ENCODE results near the gene C2orf92.

Gene C2orf92

DNA sequence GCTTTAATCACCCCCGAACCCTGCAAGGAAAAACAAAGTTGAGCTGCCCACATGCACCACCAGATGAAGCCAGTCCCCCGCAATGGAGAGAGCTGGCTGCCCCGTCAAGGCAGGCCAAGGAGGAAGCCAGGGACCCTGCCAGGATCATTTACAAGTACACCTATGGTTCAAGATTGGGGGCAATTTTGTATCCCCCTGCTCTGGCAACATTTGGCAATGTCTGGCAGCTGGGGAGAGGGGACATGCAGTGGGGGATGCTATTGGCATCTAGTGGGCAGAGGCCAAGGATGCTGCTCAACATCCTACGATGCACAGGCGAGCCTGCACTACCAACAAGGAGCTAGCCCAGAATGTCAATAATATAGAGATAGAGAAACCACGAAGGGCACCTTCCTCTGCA lies 7.6 kb upstream of the C2orf92 start (continued):
- TF ChIP-seq BACH2 (CRISPR knock-in tag; IDR thresholded peaks at IDR 0.05; ENCODE audit: borderline replicate concordance): no peak
- no peak for TF ChIP-seq TOX (CRISPR knock-in tag; IDR thresholded peaks at IDR 0.05; ENCODE audit: borderline replicate concordance)

GRCh38 chr2:97662386-97662894 lies 7.1 kb upstream of the C2orf92 start:
- no peak for TF ChIP-seq BACH2 (CRISPR knock-in tag; IDR thresholded peaks at IDR 0.05; ENCODE audit: borderline replicate concordance)
- TF ChIP-seq, protein P1, sequence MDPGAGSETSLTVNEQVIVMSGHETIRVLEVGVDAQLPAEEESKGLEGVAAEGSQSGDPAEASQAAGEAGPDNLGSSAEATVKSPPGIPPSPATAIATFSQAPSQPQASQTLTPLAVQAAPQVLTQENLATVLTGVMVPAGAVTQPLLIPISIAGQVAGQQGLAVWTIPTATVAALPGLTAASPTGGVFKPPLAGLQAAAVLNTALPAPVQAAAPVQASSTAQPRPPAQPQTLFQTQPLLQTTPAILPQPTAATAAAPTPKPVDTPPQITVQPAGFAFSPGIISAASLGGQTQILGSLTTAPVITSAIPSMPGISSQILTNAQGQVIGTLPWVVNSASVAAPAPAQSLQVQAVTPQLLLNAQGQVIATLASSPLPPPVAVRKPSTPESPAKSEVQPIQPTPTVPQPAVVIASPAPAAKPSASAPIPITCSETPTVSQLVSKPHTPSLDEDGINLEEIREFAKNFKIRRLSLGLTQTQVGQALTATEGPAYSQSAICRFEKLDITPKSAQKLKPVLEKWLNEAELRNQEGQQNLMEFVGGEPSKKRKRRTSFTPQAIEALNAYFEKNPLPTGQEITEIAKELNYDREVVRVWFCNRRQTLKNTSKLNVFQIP (CRISPR knock-in tag; IDR thresholded peaks at IDR 0.05; ENCODE audit: borderline replicate concordance, low read depth): no peak
- TF ChIP-seq OSR1 (CRISPR knock-in tag; IDR thresholded peaks at IDR 0.05): no peak
- TF ChIP-seq SNAI2 (CRISPR knock-in tag; IDR thresholded peaks at IDR 0.05): no peak
- TF ChIP-seq TCF4 (CRISPR knock-in tag; IDR thresholded peaks at IDR 0.05; ENCODE audit: borderline replicate concordance): no peak
- no peak for TF ChIP-seq ARNTL (CRISPR knock-in tag; IDR thresholded peaks at IDR 0.05; ENCODE audit: borderline replicate concordance, low read depth)
- TF ChIP-seq, protein P2, sequence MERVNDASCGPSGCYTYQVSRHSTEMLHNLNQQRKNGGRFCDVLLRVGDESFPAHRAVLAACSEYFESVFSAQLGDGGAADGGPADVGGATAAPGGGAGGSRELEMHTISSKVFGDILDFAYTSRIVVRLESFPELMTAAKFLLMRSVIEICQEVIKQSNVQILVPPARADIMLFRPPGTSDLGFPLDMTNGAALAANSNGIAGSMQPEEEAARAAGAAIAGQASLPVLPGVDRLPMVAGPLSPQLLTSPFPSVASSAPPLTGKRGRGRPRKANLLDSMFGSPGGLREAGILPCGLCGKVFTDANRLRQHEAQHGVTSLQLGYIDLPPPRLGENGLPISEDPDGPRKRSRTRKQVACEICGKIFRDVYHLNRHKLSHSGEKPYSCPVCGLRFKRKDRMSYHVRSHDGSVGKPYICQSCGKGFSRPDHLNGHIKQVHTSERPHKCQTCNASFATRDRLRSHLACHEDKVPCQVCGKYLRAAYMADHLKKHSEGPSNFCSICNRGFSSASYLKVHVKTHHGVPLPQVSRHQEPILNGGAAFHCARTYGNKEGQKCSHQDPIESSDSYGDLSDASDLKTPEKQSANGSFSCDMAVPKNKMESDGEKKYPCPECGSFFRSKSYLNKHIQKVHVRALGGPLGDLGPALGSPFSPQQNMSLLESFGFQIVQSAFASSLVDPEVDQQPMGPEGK (CRISPR knock-in tag; IDR thresholded peaks at IDR 0.05; ENCODE audit: borderline replicate concordance): no peak
- no peak for TF ChIP-seq GLIS3 (CRISPR knock-in tag; IDR thresholded peaks at IDR 0.05)
- TF ChIP-seq TOX (CRISPR knock-in tag; IDR thresholded peaks at IDR 0.05; ENCODE audit: borderline replicate concordance): no peak
- no peak for TF ChIP-seq ESRRG (CRISPR knock-in tag; IDR thresholded peaks at IDR 0.05)
- TF ChIP-seq ZFP3 (CRISPR knock-in tag; IDR thresholded peaks at IDR 0.05): no peak
- TF ChIP-seq PPARA (CRISPR knock-in tag; IDR thresholded peaks at IDR 0.05; ENCODE audit: borderline replicate concordance): no peak
- no peak for TF ChIP-seq ZNF70 (CRISPR knock-in tag; IDR thresholded peaks at IDR 0.05)
- ATAC-seq: no peak

GRCh38 chr2:97662895-97663625 lies 6.5 kb upstream of the C2orf92 start:
- ATAC-seq: peak; percentile 45
- TF ChIP-seq TCF4 (CRISPR knock-in tag; IDR thresholded peaks at IDR 0.05; ENCODE audit: borderline replicate concordance) (no peak; the same call in 1 of the 2 replicates), TSHZ2 (CRISPR knock-in tag; IDR thresholded peaks at IDR 0.05) (no peak), ZNF70 (CRISPR knock-in tag; IDR thresholded peaks at IDR 0.05) (no peak), ZNF8 (CRISPR knock-in tag; IDR thresholded peaks at IDR 0.05) (no peak), TOX (CRISPR knock-in tag; IDR thresholded peaks at IDR 0.05; ENCODE audit: borderline replicate concordance) (no peak), ISL1 (CRISPR knock-in tag; IDR thresholded peaks at IDR 0.05) (no peak), ESRRG (CRISPR knock-in tag; IDR thresholded peaks at IDR 0.05) (no peak), RARB (CRISPR knock-in tag; IDR thresholded peaks at IDR 0.05) (no peak), PPARA (CRISPR knock-in tag; IDR thresholded peaks at IDR 0.05; ENCODE audit: borderline replicate concordance) (no peak), ZFP3 (CRISPR knock-in tag; IDR thresholded peaks at IDR 0.05) (no peak), ZC3H10 (CRISPR knock-in tag; IDR thresholded peaks at IDR 0.05) (no peak), CSDC2 (CRISPR knock-in tag; IDR thresholded peaks at IDR 0.05) (no peak), BACH2 (CRISPR knock-in tag; IDR thresholded peaks at IDR 0.05; ENCODE audit: borderline replicate concordance) (no peak), CSRNP3 (CRISPR knock-in tag; IDR thresholded peaks at IDR 0.05) (no peak), OSR1 (CRISPR knock-in tag; IDR thresholded peaks at IDR 0.05) (no peak)
- TF ChIP-seq, protein P1 (CRISPR knock-in tag; IDR thresholded peaks at IDR 0.05; ENCODE audit: borderline replicate concordance, low read depth): no peak
